Colon (tissue), 2 donors: ENCODE data around the gene SPRED1.

Experiments
- FAIRE-seq: peaks from 2 replicates; lab custom pipeline; 2012; peaks lifted over from hg19 to GRCh38; lab: Jason Lieb, UNC
- donor health status: control.
- donor health status: control.

The SPRED1 gene

DNA sequence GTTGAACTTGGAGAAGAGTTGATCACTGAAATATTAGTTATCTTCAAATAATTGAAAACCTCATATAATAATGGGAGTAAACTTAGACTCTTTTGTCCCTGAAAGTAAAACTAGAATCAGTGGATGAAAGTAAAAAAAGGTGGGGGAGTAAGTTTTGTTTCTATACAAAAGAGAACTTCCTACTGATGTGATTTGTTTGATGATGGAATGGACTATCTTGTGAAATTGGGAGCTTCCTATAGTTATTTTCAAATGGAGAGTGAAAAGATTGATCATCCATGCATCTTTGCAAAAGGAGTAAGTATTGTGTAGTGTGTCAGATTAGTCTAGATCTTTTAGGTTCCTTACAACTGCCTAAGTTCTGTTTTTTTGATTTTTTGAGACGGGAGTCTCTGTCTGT is 28.4 kb downstream of the SPRED1 start:
- FAIRE-seq, result no peak

DNA sequence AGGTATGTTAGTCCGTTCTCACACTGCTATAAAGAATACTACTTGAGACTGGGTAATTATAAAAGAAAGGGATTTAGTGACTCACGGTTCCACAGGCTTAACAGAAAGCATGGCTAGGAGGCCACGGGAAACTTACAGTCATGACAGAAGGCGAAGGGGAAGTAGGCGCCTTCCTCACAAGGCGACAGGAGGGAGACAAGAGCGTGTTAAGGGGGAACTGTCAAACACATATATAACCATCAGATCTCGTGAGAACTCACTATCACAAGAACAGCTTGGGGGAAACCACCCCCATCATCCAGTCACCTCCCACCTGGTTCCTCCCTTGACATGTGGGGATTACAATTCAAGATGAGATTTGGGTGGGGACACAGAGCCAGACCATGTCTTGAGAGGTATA is 30.4 kb downstream of the SPRED1 start:
- FAIRE-seq, result no peak

DNA sequence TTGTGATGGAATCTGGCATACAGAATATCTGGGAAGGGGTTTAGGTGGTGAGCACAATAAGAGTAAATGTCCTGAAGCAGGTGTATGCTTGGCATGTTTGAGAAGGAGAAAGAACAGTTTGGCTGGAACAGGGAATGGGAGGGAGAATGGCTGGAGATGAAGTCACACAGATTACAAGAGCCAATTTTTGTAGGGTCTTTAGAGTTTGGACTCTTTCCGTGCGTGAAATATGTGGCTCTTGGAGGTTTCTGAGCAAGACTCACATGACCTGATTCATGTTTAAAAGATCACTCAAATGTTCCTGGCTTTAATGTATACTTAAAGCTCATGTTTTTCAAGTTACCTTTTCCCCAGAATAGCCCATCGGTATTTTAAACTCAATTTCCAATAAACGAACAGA is 32.8 kb downstream of the SPRED1 start:
- no peak for FAIRE-seq

DNA sequence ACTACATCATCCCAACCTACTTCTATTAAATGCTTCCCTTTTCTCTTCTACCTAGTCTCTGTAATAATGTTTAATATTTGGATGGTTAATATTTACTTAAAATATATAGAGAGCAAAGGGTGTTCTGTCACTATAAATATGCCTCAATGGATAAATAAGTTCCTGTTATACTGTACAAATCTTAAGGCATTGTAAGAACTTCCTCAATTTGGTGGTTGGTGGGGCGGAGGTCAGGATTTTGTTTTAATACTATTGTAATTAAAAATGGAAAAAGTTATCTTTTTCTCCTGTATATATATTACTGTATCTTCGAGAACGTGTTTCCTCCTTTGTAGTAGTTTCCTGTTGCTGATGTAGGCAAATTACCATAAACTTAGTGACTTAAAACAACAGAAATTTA is 41.5 kb downstream of the SPRED1 start:
- no peak for FAIRE-seq

DNA sequence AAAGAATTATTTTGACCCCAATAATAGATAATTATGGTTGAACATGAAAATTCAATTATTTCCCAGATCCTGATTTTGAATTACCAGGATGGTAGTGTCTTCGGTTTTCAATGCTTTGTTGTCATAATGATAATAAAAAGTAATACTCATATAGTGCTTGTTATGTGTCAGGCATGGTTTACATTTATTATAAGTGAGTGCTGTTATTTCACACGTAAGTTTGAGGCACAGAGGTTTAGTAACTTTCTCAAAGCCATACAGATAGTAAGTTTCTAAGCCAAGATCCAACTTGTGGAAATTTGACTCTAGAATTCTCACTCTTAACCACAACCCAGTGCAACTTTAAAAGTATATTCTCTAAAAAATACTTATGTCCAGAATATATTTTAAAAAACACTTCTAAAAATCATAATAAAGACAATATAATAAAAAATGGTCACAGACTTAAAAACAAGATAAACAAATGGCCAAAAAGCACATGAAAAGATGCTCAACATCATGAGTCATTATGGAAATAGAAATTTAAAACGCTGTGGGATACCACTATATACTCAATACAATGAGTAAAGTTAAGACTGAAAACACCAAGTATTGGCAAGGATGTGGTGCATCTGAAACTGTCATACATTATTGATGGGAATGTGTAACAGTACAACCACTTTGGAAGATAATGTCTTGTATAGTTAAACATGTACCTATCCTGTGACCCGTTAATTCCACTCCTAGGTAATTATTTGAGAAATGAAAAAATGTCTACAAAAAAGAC is 45.2 kb downstream of the SPRED1 start:
- peak; percentile 36 for FAIRE-seq

DNA sequence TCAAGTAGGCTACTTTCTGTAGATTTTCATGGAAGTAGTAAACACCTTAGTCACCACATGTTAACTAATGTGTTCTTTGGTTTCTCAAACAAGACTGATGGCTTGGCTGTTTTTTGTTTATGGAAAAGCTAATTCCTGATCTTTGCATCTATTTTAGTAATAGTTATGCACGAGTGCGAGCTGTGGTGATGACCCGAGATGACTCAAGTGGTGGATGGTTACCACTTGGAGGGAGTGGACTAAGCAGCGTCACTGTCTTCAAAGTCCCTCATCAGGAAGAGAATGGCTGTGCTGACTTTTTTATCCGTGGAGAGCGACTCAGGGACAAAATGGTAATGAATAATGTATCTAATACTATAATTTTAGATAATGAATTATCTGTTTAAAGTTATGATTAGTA is 46.6 kb downstream of the SPRED1 start:
- FAIRE-seq, result no peak

DNA sequence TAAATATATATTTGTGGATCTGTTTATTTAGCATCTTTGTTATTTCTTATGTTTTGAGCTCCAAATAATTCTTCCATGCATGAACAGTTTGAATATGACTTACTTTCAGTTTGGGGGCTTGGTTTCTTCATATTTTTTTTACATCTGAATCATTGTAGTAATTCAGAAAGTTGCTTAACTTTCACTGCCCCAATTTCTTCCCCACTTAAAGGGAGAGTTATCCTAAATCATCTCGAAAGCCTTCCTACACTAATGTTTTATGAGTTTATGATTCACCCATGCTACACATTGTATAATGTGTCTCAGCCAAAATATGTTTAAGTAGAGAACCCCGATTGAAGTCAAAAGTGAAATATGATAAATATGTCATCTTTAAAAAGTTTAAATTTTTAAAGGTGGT is 47.8 kb downstream of the SPRED1 start:
- FAIRE-seq, result no peak

DNA sequence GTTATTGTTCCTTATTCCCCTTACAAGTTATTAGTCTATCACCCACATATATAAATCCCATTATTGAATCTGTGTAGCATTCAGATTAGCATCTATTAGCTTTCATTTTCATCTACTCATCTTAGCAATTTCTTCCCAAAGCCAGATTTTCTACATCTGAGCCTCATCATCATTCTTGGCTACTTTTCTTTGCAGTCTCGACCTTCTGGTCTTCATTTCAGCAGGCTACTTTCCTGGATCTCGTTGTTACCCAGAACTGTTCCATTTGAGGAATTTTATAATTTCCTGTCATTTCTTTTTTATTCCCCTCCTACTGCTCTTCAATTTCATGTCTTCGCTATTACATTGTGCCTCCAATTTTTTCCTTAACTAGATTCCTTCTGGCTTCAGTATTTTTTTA is 51.8 kb downstream of the SPRED1 start:
- no peak for FAIRE-seq

DNA sequence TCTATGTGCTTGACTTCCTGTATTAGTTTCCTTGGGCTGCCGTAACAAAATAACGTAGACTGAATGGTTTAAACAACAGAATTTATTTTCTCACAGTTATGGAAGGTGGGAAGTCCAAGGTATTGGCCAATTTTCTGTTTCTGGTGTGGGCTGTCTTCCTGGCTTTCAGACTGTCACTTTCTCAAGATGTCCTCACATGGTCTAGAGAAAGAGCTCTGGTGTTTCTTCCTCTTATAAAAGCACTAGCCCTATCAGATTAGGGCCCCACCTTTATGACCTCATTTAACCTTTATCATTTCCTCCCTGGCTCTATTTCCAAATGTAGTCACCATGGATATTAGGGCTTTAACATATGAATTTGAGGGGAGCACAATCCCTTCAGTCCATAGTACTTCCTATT is 54.6 kb downstream of the SPRED1 start:
- FAIRE-seq, result no peak

DNA sequence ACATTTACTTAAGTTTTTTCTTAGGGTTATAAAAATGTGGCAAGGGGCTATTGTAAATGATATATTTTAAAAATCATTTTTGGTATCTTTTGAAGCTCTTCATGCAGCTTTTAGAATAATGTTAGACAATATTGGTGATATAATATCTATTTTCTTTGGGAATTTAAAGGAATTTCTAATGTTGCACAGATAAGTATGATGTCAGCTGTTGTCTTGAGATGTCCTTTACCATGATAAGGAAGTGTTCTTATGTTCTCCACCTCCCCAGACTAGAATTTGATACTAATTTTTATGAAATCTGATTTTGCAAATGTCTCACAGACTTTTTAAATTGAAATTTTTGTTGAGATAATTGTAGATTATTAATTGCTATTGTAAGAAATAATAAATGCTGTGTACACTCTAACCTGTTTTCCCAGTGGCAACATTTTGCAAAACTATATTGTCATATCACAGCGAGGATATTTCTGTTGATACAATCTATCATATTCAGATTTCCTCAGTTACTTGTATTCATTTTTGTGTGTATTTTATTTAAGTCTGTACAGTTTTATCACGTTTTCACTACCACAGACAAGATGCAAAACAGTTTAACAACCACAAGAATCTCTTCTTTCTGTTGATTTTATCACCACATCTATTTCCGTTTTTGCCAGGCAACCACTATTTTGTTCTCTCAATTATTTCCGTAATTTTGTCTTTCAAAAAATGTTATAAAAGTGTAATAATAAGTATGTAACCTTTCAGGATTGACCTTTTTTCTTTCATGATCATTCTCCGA is 55.4 kb downstream of the SPRED1 start:
- no peak for FAIRE-seq

DNA sequence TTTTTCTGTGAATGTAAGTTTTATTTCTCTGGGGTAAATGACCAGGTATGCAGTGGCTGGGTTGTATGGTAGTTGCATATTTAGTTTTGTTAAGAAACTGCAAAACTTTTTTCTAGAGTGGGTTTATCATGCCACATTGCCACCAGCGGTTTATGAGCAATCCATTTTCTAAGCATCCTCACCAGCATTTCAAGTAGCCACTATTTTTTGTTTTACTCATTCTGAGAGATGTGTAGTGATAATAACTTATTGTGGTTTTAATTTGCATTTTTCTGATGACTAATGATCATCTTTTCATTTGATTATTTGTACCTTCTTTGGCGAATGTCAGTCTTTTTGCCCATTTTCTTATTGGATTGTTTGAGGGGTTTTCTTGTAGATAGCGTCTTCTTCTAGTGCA is 56.2 kb downstream of the SPRED1 start:
- FAIRE-seq, result no peak

DNA sequence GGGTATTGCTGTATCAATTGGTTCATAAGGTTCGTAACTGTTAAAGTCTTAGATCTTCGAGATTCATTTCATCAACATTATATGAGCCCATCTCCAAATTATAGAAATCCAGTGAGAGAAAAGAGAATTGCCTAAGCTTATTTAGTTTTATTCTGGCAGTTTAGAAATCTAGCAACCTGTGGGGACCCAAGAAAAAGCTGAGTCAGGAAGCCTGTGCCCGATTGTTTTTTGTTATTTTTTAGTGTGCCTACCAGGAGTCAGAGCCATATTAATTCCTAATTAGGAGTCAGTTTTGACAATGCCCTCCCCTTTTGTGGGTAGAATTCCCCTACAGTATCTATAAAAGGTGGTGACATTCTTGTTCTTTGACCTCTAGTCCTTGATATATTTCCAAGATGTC is 59.6 kb downstream of the SPRED1 start:
- FAIRE-seq, result no peak

DNA sequence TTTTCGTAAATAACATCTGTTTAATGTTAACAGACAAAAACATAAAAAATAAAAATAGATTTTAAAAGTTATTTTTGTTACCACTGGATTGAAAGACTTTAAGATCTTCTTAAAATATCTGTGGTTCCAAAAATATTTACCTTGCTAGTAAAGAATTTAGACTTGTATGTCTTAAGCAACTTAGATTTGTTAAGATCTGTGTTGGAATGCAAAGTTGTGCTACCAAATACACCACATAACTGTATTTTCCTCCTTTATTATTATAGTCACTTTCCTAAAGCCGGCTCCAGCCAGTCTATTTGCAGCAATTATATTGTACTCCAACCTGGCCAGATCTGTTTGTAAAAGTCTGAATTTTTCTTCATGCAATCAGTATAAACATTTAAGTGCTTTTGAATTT is 63.7 kb downstream of the SPRED1 start:
- FAIRE-seq, result no peak

DNA sequence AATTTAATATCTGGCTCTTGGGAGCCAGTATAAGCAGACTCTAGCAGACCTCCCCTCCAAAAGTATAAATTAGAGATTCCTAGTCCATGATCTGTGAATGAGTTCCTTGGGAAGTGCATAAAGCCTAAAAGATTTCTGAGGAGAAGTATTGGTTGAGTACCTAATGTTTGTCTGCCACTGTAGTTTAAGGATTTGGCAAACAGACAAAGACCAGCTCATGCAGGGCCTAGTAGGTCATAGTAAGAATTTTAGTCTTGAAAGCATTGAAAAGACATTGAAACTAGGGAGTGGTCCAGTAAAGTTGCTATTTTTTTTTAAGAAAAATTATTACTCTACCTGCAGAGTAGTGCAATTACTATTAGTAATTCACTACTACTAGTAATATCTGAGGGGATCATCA is 67.5 kb downstream of the SPRED1 start:
- no peak for FAIRE-seq

DNA sequence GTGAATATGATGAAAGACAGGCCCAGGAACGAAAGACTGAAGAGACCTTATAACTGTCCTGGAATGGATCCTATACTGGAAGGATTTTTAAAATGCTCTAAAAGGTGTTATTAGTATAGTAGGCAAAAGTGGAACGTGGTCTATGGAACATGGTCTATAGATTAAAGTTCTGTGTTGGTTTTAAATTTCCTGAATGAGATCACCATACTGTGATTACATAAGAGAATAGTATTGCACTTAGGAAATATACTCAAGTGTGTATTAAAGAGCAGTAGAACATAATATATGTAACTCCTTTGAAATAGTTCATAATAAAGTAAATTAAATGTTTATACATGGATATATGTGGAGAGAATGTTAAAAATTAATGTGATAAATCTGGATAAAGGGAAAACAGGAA is 68.2 kb downstream of the SPRED1 start:
- no peak for FAIRE-seq

DNA sequence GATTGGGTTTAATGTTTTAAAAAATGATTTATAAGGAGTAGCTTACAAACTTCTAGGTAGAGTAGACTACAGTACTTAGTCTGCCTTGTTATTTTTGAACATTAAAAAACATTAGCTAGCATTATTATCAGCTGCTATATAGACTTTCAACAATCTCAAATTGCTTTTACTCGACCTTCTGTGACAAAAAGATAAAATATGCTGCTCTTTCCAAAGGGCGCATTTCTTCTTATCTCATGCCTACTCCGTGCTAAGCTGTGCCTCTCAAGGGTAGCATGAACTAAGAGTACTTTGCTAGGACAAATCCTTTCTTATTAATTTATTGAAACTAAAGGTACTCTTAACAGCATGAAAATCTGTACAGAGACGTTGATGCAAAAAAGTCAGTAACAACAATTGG is 71.3 kb downstream of the SPRED1 start:
- no peak for FAIRE-seq

DNA sequence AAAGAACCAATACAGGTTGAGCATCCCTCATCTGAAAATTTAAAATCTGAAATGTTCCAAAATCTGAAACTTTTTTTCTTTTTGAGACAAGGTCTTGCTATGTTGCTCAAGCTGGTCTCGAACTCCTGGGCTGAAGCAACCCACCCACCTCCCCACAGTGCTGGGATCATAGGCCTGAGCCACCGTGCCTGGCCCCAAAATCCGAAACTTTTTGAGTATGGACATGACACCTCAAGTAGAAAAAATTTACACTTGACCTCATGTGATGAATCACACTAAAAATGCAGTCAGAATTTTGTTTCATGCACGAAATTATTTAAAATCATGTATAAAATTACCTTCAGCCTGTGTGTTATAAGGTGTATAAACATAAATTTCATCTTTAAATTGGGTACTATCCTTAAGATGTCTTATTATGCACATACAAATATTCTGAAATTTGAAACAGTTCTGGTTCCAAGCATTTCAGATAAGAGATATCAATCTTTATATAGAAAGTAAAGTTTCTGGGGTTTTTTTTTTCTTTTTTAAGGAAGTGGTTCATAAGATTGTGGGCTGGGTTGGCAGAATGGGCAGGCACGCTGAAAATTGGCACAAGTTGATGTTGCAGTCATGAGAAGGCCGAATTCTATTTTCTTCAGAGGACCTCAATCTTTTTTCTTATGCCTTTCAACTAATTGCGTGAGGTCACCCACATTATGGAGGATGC is 72.5 kb downstream of the SPRED1 start:
- no peak for FAIRE-seq

DNA sequence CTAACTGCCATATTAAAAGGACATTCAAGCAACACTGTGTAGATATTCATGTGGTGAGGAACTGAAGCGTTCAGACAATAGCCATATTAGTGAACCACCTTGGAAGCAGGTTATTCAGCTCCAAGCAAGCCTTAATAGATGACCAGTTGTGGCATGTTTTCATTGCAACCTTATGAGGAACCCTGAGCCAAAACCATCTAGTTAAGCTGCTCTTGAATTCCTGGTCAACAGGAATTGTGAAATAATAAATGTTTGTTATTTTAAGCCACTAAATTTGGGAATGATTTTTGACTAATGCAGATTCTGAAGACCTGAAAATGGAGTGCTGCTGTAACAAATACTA is 73.0 kb downstream of the SPRED1 start:
- FAIRE-seq, result no peak

DNA sequence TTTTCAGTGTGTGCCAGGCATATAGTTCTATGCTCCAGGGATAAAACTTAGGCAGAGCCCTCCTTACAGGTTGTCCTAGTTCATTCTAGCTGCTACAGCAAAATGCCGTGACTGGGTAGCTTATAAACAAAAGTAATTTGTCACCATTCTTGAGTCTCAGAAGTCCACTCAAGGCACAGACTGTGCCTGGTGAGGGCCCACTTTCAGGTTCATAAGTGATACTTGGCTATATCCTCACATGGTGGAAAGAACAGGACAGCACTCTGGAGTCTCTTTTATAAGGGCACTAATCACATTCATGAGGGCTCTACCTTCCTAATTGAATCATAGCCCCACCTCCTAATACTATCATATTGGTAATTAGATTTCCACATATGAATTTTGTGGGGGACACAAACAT is 80.1 kb downstream of the SPRED1 start:
- no peak for FAIRE-seq

DNA sequence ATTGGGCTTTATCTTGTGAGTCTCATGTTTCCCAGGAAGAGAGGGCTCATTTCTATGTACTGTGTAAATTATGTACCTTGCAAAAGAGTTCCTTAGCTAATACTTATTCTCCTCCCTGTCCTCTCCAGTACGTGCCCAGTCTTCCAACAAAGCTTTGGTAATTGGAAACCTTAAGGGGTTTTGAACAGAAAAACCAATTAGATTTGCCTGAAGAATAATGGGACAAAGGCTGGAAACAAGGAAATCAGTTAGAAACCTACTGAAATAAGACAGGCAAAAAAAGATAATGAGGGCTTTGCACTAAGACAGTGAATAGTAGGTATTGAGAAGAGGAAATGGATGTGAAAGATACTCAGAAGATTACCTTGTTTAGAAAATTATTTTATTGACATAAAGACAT is 82.5 kb downstream of the SPRED1 start:
- FAIRE-seq, result no peak

DNA sequence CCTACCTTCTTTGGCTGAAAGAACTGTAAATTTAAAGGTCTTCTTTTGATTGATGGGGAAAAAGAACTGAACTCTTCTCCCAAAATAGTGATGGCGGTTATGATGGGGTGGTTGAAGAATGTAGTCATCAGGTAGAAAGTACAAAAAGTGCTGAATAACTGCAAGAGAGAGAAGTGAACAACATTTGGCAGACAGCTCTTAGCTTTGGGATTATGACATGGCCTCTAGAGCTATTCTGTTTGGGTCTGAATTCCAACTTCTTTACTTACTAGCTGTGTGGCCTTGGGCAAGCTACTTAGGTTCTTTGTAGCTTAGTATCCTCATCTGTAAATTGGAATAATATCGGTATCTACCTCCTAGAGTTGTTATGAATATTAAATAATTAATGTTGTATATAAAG is 91.7 kb downstream of the SPRED1 start:
- no peak for FAIRE-seq

DNA sequence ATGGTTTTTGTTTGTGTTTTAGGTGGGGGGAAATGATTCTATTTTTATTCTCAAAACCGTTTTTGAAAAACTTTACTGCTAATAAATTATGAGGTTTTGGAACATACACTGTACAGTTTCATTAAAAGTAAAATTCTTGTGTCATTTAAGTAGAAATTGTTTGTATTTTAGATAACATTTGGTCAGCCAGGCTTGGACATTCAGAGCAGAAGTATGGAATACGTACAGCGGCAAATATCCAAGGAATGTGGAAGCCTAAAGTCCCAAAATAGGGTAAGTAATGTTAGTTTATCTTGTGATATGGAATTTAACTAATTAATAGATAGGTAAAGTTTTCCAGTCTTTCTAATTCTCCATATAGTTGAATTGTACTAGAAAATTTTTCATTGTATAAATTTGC is 96.6 kb downstream of the SPRED1 start:
- FAIRE-seq, result no peak

DNA sequence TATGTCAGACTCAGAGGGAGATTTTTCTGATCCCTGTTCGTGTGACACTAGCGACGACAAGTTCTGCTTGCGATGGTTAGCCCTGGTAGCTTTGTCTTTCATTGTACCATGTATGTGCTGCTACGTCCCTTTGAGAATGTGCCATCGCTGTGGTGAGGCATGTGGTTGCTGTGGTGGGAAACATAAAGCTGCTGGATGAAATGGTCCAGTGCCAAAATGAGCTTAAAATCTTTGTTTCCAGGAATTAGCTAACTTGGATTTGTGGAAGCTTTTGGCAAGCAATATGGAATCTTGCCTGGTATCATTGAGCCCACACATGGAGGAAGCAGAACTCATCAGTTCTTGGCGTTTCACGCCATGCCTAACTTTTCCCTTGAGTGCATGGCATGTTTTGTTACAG is 98.8 kb downstream of the SPRED1 start:
- no peak for FAIRE-seq
